Nucleus accumbens (tissue), 56 donors: ENCODE data around the gene ADAMTS3.

Source experiments
- DNase-seq, 56 donors: peaks; one replicate each; lab custom pipeline; 2025; lab: John Stamatoyannopoulos, UW

Gene ADAMTS3

DNA sequence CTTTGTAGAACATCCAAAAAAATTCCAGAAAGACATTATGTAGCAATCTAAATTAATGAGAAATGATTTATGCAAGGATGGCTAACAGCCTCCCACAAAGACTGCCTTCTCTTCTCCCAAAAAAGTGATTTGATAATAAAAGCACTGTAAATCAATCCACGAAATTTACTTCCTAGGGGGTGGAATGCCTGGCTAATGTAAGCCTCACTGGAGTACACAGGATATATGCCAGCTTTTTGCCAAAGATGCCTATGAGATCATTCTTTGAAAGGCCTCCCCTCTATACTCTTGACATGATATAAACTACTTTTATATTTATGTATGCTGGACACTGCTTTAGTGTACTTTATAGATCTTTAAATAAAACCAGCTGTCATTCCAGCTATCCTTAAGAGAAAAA is 211.1 kb downstream of the ADAMTS3 start:
- no peak for DNase-seq

DNA sequence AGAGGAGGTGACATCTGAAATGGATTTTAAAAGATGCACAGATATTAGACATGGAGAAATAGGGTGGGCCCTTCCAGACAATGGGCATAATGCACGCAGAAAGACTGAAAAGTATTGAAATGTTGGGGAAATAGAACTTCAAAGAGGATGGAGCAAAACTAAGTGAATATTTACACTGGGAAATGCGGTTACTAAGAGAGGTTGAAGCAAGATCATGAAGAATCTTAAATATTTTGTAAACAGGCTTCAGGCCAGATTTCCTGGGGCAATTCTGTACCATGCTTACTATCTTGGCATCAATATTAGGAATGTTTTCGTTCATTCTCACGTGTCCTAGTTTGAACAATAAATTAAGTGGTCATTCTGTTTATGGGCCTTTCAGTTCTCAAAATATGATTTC is 216.3 kb downstream of the ADAMTS3 start:
- no peak for DNase-seq

DNA sequence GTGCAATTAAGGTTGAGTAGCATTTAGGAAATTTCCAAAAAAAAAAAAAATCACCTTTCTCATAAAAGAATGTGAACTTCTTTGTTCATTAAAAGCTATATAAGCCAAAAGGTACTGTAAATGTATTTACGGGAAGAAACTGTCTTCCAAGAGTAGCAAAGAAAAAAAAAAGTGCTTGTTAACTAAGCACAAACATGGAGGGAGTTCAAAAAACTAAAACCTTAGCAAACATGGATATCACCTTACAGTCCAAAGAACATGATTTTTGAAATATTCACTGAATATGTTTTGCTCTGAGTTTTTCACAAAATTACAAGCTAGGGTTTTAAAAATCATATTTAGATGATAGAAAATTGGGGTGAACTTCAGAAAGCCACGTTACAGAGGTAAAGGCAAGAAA is 217.5 kb downstream of the ADAMTS3 start:
- no peak for DNase-seq

DNA sequence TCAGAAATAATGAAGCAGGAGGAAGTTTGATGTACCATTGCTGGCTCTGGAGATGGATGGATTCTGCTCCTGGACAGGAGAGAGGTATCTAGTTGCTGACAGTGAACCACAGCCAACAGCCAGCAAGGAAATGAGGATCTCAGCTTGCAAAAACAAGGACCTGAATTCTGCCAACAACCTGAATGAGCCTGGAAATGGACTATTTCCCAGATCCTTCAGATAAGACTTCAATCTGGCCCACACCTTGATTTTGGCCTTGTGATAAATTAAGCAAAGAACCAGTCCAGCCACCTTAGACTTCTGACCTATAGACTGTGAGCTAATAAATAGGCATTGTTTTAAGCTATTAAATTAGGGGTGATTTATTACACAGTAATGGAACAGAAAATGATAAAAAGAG is 220.3 kb downstream of the ADAMTS3 start:
- no peak for DNase-seq

DNA sequence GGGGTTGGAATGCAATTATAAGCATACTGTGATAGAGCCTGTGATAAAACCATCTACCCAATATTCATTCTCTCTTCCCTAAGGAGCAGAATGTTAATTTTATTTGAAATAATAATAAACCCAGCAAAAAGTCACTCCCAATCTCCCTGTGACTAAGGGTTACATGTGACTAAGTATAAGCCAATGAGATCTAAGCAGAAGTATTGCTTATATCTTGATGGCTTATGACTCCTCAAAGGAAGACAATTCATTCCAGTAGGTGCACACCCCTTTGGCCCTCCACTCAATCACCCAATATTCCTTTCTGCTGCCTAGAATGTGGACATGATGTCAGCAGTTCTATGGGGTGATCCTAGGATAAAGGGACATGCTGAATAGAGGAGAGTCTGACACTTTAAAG is 224.6 kb downstream of the ADAMTS3 start:
- no peak for DNase-seq

DNA sequence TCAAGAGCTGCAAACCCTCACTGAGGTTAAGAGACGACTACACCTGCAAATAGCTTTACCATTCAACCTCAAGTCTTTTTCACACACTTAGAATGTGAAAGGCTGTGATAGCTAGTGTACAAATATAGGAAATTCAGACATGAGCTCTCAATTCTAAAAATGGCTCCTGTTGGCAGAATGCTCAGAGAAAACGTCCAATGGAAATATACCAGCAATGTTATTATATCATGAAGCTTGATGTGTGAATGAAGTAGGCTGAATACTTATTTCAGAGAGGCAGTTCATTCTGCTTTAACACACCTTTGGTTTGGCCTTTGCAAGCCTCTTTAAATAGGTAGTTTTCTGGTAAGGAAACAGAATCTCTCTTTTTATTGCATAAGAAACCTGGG is 227.6 kb downstream of the ADAMTS3 start:
- DNase-seq: no peak

DNA sequence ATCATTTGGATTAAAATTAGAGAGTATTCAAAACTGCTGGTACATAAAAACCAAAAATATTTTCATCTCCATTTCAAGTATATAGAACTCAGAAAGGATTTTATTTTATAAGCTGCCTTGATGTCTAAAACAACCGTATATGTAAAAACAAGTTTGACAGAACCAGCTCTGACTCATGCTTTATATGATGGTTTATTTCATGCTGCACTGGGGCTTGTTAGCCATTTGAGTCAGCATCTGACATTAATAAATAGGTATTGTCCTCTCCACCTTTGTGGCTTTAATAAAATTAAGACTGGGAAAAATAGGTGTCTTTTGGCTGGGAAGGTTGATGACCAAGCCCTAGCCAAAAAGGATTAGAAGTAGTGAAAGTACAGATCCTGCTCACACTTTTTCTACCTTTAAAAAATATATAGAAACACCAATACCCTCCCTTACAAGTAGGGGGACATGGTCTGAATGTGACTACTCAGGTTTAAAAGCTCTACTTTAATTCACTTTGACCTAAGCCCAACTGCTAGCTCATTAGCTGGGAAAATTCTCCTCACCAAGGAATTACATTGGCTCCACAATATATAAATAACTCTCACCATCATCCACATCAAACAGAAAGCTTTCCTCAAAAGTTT is 228.1 kb downstream of the ADAMTS3 start:
- DNase-seq: no peak

DNA sequence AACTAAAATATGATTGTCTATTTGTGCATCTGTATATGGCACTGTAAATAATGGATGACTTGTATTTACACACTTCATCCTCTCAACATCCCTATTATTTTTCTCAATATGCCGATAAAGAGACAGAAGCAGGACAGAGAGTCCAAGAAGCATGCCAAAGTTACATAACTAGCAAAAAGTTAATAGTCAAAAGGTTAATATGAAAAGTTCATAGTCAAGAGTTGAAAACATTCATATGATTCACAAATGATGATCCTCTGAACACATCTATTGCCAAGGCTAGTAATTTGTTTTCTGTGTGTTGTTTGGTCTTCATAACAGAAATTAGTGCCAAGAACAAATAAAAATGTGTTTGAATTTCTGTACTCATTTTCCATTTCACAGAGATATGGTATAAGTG is 231.0 kb downstream of the ADAMTS3 start:
- no peak for DNase-seq

DNA sequence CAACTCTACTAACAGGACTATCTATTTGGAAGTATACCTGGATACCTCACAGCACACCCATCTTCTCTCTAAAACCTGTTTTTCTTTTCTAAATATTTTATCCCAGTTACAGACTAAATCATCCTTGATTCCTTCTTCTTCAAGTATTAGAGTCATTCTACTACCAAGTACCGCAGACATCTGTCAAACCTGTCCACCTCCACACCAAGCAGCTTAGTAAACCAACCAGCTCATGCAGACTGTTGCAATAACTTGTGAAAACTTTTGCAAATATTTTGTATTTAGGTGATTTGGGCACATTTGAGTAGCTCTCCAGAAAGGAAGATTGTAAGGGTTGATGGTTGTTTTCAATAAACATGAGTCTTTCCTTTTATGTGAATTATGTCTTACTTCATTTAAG is 238.6 kb downstream of the ADAMTS3 start:
- DNase-seq: peak in 8 of 56 donors; percentile 0 to 14 (median 6)

DNA sequence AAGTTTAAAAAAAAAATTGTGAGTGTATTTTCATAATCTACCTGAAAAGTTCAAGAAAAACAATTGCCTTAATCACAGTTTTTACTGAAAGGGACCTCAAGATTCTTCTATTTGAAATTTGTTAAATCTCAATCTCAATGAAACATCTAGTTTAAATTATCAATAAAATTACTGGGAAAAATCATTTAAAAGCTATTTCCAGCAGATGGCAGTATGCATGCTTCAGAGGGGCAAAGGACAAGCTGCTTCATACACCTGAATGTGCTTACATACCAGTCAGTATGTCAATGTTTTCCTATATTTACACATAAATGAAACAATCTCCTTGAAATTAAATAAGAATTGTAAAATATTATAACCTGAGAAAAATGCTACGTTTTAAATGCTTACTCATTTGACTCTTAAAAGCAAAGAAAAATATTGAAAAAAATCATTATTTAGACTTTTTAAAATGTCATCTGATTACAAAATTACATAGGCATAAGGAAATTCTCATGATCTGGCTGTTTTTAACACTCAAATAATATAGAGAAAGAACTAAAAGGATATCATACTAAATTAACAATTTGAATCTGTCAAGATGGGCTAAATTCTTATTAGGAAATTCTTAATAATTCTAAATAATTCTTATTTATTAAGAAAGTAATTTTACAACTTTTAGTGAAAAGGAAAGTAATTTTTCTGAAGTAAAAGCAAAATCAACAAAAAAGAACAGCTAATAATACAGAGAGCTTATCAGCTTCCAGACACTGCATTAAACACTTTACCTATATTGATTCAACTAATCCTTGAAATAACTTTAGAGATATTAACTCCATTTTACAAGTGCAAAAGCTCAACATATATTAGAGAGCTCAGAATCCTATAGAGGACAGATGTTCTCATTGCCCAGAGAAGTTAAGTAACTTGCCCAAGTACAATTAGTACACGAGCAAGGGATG is 242.1 kb downstream of the ADAMTS3 start:
- DNase-seq: no peak

DNA sequence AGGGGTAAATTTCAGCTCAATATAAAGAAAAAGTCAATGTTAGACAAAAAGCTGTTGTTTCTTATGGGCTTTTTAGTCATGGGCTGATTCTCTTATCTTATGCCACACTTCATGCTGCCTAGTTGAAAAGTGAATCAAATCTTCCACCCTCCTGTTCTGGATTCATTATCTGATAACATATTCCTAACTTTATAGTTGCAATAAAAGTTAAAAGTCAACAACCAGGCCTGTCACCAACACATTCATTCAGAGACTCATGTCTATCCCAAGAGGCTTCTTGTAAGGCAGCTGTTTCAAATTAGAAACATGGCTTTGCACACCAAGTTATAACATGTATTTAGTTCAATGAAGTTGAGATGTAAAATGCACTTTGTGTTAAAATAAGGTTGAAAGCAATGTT is 243.8 kb downstream of the ADAMTS3 start:
- no peak for DNase-seq

DNA sequence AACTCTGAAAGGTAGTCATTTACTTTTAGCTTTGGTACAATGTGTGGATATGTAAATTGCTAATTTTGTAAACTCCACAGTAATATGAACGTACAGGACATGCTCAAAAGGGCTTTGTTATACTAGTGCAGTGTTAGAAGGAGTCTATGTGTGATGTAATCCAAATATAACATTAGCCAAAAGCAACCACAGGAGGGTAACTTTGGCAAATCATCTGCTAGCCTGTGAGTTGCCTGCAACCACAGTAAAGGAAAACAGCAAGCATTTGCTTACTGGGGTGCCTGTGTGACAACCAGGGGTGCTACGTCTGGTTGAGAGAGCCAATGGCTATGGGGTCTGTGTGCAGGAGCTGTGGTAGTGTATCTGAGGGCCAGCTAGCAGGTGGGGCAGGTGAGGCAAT is 245.8 kb downstream of the ADAMTS3 start:
- peak in 1 of 56 donors; percentile 2 for DNase-seq

DNA sequence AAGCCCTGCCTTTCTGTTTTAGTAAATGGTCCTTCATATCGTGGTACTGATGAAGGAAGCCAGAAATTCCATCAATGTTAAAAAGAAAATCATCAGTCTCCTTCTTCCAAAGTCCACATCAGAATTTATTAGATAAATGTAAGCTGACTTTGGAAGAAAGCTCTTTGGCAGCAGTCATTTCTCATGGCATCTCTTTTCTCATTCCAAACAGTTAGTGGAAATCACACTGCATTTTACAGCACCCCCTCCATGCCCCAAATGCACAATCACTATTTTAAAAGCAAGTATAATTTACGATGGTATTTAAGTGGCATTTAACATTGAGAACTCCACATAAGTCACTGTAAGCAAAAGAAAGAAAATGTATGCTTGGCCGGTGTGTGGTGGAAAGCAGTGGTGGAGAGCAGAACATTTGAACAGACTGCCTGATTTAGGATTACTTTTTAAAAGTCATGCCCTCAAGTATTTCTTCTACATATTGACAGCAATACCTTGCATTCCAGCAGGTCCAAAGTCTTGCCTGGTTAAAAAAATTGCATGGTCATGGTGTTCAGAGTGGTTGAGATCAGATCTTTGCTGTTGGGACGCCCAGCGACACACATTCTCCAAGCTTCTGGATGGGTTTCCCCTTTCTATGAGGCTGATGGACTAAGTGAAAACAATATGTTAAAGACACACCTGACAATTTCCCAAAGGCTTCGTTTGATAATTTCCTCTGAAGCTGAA is 248.6 kb downstream of the ADAMTS3 start:
- no peak for DNase-seq

DNA sequence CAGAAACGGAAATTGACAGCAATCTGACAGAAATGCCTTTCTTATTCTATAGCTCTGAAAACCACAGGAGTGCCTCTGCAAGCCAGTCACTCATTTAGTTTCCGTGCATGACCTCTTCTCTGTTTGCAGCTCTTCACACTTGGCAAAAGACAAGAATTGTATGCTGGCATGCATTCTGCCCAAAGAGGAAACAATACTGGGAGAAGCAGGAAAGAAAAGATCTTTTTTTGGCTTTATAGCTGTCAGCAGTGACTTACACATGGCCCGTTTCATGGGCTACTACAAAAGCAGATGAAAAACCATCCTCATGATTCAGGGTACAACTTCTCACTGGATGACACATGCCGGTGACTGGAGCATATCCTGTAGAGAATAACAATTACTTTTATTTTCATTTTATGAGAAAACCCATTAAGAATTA is 249.4 kb downstream of the ADAMTS3 start:
- DNase-seq: no peak

DNA sequence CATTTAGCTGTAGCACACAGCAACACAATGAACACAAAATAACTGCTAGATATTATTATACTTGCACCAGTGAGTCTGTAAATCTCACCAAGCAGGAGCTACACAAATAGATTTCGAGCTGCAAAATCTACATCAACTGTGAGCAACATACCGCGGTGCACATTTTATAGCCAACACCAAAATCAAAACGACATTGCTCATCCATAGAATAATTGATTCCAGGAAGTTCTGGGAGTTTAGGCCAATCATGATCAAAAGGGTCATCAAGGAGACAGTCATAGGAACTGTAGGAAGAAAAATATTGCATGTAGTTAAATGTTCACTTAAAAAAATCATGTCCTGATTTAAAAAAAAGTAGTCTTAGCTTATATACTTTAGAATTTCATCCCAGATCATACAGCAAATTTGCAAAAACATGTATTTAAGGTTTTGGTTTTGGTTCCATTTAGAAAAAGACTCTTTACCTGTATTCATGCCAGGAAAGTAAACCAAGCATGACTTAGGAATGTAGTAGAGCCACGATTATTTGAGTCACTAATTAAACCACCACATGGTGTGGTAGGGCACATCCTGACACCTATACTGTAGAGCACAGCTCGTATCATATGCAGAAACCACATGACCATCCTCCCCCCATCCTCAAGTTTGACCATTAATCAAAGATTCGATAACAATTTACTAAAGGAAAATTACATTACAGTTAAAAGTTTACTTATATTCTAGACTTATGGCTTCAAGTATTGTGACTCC is 250.4 kb downstream of the ADAMTS3 start:
- DNase-seq: no peak

DNA sequence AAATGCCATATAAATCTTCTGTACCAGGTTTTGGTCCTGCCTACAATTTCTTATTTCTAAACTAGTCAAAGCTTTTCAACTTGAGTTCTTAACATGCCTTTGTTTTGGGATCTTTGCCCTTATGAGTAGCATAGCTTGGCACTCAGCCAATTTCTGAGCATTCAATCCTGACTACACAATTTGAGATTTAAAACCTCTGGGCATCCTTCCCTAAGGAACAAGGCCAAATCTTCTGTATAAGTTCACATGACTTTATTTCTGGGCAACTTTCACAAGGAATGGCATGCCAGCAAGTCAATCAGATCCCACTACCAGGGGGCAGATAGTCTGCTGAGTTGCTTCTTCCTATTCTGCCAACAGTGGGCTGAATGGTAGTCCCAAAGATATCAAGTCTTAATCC is 254.2 kb downstream of the ADAMTS3 start:
- DNase-seq: peak in 5 of 56 donors; percentile 0 to 32 (median 12)

DNA sequence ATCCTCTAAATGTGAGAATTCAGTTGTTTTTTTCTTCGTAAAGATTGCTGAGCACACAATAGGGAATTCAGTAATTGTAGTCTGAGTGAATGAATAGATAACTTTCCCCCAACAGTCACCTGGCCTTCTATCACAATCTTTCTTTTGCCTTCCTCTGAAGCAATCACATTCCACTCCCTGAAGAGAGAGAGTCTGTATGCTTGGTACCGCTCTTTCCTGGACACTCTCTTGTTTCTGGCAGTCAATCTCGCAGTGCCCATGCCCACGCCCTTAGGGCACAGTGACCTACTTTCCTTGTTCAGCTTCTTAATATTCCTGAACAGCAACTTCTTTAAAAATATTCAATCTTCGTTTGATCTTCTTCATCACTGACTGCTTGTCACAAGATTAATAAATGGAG is 255.9 kb downstream of the ADAMTS3 start:
- peak in 4 of 56 donors; percentile 3 to 27 (median 6) for DNase-seq

DNA sequence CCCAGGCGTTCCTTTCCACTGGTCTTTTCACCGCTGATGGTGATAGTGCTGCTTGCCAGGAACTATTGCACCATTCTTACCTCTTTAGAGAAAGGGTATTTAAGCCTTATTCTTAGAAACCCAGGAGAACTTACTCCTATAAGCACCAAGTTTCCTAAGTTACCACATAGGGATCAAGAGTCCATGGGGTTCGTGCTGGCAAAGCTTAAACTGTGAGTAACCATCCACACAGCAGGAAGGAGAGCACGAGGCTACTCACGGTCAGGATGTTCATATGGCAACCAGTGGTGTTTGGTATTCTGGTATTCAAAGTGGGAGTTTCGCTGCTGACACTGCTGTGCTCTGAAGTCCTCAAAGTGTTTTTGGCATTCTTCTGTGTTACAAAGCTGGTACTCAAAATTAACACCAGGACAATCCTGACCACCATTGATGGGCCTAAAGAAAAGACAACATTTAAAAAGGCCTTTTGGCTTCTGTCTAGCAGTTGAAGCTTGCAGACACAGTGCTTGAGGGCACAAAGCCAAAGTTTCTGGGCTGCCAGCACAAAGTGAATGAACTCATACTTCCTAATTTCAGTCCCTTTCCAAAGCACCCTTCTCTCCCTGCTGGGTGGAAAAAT is 256.9 kb downstream of the ADAMTS3 start:
- DNase-seq: peak in 45 of 56 donors; percentile 1 to 81 (median 45)

DNA sequence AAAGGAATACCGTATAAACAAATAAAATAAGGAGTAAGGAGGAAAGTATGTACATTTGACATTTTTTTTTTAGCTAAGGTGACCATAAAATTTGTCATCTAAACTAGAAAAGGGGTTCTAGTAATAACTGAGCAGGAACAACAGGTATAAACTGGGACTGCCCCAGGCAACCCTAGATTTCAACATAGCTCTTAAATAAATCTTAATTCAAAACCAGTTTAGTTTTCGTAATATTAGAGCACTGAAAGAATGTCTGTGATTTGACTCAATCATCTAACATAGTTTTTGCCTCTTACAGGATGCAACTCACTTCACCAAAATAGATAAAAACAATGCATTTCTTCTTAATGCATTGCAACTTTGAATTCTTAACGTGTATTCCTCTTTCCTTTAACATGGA is 257.7 kb downstream of the ADAMTS3 start:
- no peak for DNase-seq

DNA sequence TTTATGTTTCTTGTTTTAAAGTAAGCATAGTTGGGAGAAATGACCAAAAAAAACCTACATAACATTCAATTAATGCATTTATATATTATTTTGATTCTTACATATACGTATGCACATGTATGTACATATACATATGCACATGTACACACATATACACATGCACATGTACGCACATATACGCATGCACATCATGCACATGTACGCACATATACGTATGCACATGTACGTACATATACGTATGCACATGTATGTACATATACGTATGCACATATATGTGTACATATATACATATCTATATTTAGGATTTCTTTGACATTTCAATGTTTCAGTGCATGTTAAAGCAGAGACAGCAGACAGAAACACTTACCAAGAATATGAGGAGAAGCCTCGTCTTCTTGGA is 263.4 kb downstream of the ADAMTS3 start:
- DNase-seq: no peak
